Measurements from ENCODE around the gene ZG16.
"Not testable (repeated sequence)": the region's sequence is repeated elsewhere in the genome, so short reads cannot be mapped to it uniquely, and the experiment has no call there.

The ZG16 gene

GRCh38 chr16:29777576-29778350, at the start of gene ZG16:
ZG16 (plus strand) TSS chr16:29778256; CDS start chr16:29779267, 1,011 bp downstream.
- no peak for DNase-seq

GRCh38 chr16:29729116-29729521, 48.9 kb upstream of the ZG16 start:
- DNase-seq: no peak

GRCh38 chr16:29730649-29731048, 47.4 kb upstream of the ZG16 start:
- DNase-seq: no peak

GRCh38 chr16:29731768-29732601, 46.1 kb upstream of the ZG16 start:
- DNase-seq: not testable (repeated sequence)

- no peak for DNase-seq
These were observed 43.3 kb upstream of the ZG16 start for GRCh38 chr16:29734786-29735185.

- no peak for DNase-seq
These were observed 41.9 kb upstream of the ZG16 start for GRCh38 chr16:29736112-29736511.

- no peak for DNase-seq
These were observed 41.3 kb upstream of the ZG16 start for GRCh38 chr16:29736764-29737163.

GRCh38 chr16:29737713-29738112, 40.3 kb upstream of the ZG16 start:
- DNase-seq: no peak

GRCh38 chr16:29738514-29738913, 39.5 kb upstream of the ZG16 start:
- DNase-seq: no peak

GRCh38 chr16:29739927-29740629, 38.0 kb upstream of the ZG16 start:
- not testable (repeated sequence) for DNase-seq

- DNase-seq: not testable (repeated sequence)
These were observed 37.4 kb upstream of the ZG16 start for GRCh38 chr16:29740630-29741015.

- no peak for DNase-seq
These were observed 35.3 kb upstream of the ZG16 start for GRCh38 chr16:29742683-29743275.

- no peak for DNase-seq
These were observed 34.6 kb upstream of the ZG16 start for GRCh38 chr16:29743475-29743826.

GRCh38 chr16:29743827-29744531, 34.1 kb upstream of the ZG16 start:
- no peak for DNase-seq

- no peak for DNase-seq
These were observed 33.4 kb upstream of the ZG16 start for GRCh38 chr16:29744541-29745101.

GRCh38 chr16:29745121-29745852, 32.8 kb upstream of the ZG16 start:
- DNase-seq: no peak

GRCh38 chr16:29745853-29746345, 32.2 kb upstream of the ZG16 start, which contains the start of gene C16orf54:
C16orf54 (minus strand) TSS chr16:29745990; CDS start chr16:29744951, 1,039 bp downstream.
- no peak for DNase-seq

- not testable (repeated sequence) for DNase-seq
These were observed 31.5 kb upstream of the ZG16 start for GRCh38 chr16:29746518-29746917.

- DNase-seq: no peak
These were observed 29.9 kb upstream of the ZG16 start for GRCh38 chr16:29747947-29748759.

- not testable (repeated sequence) for DNase-seq
These were observed 29.3 kb upstream of the ZG16 start for GRCh38 chr16:29748760-29749149.
